ENCODE data around the gene KCNJ1. TPM values are rescaled to one million over a fixed set of nuclear protein-coding genes. Genes with fewer than 3 reads are reported as not detected.

KCNJ1 gene
- total and polyA plus RNA-seq, 9 of the 15 experiments (the other 6 are each of a cell fraction or from before 2014, with no cell fraction given), result not detected

DNA sequence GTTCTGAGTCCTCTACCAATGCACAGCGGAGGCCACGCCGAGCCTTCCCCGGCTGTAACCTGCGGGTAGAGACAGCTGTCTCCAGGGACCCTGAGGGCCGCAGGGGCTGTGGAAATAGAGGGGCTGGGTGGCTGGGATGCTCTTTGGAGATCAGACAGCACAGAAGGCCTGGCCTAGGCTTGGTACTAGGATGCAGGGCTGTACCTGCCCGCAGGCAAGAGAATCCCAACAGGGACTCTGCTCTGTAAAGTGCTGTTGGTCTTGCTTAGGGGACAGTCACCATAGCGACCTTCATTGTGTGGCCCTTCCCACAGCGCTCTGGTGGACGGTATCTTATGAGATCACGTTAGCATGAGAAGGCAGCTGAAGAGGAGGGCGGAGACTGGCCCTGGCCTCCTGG lies 12.7 kb upstream of the KCNJ1 start:
- FAIRE-seq, result no peak
- ChIA-PET POLR2A (no interaction called here), CTCF (ENCODE audit: low intra/inter-chr PET ratio) (no interaction called here)
- Histone ChIP-seq H3K4me1 (replicated peaks in 1 of 2; ENCODE audit: control insufficient read depth in 2 of 2, insufficient read depth in 2 of 2, low read length in 2 of 2) (no peaks in the 10 kb centered on the region), H3K9me1 (ENCODE audit: control insufficient read depth, insufficient read depth, low read length) (no peaks in the 10 kb centered on the region), H3K4me2 (ENCODE audit: insufficient read depth, low read length) (no peak overlapping the region), H3K9ac (ENCODE audit: insufficient read depth in 1 of 2, low read depth in 2 of 2, low read length in 2 of 2) (no peak overlapping the region; a peak in 1 of 4 replicates), H3K36me3 (ENCODE audit: control insufficient read depth, insufficient read depth, low read length) (no peaks in the 10 kb centered on the region), H3K4me3 (no peak overlapping the region), H3K9me3 (replicated peaks; ENCODE audit: control insufficient read depth, insufficient read depth, low read depth, low read length) (no peaks in the 10 kb centered on the region), H3K27ac (ENCODE audit: extremely low read depth, low read depth, low read length) (no peak overlapping the region), H4K20me1 (replicated peaks; ENCODE audit: control insufficient read depth, insufficient read depth, low read length) (no peaks in the 10 kb centered on the region), H2AFZ (ENCODE audit: low read depth, low read length) (no peak overlapping the region), H3K79me2 (ENCODE audit: control insufficient read depth, insufficient read depth, low read length) (no peaks in the 10 kb centered on the region), H3K27me3 (ENCODE audit: control insufficient read depth in 2 of 2, insufficient read depth in 2 of 2, low read length in 2 of 2) (no peaks in the 10 kb centered on the region; a peak in 1 of 5 replicates)
- intact Hi-C loops (cut with micrococcal nuclease) (loop anchor here (10.0 kb wide), 1 partner anchor 235 kb away; no protein-coding TSS in a partner anchor), in situ Hi-C loops (cut with MboI) (loop anchor here (5.0 to 25.0 kb wide), 2 partner anchors 77 to 432 kb away; no protein-coding TSS in a partner anchor)
- BruUV-seq (replicated peaks), result no TSS peak
- no peak for DNase-seq (ENCODE audit: extremely low read depth in 1 of 4, low spot score in 3 of 4)
- no peak for ATAC-seq
- 0% methylated on average over 12 of the region's 12 CpGs for WGBS (ENCODE audit: insufficient coverage, low coverage, missing lambda C conversion rate)
- TF ChIP-seq BRD4 (IDR thresholded peaks at IDR 0.05) (no peak), CREBBP (IDR thresholded peaks at IDR 0.05; ENCODE audit: low read depth, low read length) (no peak), L3MBTL2 (IDR thresholded peaks at IDR 0.05) (no peak), KLF6 (CRISPR knock-in tag; IDR thresholded peaks at IDR 0.05; ENCODE audit: borderline replicate concordance) (no peak), RNF2 (IDR thresholded peaks at IDR 0.05) (no peak), FOXK2 (conservative IDR thresholded peaks at IDR 0.05 in 1 of 2, IDR thresholded peaks at IDR 0.05 in 1 of 2; ENCODE audit: low read depth in 2 of 2) (no peak)
- TF ChIP-seq, protein P1, sequence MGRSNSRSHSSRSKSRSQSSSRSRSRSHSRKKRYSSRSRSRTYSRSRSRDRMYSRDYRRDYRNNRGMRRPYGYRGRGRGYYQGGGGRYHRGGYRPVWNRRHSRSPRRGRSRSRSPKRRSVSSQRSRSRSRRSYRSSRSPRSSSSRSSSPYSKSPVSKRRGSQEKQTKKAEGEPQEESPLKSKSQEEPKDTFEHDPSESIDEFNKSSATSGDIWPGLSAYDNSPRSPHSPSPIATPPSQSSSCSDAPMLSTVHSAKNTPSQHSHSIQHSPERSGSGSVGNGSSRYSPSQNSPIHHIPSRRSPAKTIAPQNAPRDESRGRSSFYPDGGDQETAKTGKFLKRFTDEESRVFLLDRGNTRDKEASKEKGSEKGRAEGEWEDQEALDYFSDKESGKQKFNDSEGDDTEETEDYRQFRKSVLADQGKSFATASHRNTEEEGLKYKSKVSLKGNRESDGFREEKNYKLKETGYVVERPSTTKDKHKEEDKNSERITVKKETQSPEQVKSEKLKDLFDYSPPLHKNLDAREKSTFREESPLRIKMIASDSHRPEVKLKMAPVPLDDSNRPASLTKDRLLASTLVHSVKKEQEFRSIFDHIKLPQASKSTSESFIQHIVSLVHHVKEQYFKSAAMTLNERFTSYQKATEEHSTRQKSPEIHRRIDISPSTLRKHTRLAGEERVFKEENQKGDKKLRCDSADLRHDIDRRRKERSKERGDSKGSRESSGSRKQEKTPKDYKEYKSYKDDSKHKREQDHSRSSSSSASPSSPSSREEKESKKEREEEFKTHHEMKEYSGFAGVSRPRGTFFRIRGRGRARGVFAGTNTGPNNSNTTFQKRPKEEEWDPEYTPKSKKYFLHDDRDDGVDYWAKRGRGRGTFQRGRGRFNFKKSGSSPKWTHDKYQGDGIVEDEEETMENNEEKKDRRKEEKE (IDR thresholded peaks at IDR 0.05; ENCODE audit: borderline replicate concordance in 1 of 2, control insufficient read depth in 1 of 2, low read depth in 2 of 2, low read length in 1 of 2), result no peak
- TF ChIP-seq, protein P2, sequence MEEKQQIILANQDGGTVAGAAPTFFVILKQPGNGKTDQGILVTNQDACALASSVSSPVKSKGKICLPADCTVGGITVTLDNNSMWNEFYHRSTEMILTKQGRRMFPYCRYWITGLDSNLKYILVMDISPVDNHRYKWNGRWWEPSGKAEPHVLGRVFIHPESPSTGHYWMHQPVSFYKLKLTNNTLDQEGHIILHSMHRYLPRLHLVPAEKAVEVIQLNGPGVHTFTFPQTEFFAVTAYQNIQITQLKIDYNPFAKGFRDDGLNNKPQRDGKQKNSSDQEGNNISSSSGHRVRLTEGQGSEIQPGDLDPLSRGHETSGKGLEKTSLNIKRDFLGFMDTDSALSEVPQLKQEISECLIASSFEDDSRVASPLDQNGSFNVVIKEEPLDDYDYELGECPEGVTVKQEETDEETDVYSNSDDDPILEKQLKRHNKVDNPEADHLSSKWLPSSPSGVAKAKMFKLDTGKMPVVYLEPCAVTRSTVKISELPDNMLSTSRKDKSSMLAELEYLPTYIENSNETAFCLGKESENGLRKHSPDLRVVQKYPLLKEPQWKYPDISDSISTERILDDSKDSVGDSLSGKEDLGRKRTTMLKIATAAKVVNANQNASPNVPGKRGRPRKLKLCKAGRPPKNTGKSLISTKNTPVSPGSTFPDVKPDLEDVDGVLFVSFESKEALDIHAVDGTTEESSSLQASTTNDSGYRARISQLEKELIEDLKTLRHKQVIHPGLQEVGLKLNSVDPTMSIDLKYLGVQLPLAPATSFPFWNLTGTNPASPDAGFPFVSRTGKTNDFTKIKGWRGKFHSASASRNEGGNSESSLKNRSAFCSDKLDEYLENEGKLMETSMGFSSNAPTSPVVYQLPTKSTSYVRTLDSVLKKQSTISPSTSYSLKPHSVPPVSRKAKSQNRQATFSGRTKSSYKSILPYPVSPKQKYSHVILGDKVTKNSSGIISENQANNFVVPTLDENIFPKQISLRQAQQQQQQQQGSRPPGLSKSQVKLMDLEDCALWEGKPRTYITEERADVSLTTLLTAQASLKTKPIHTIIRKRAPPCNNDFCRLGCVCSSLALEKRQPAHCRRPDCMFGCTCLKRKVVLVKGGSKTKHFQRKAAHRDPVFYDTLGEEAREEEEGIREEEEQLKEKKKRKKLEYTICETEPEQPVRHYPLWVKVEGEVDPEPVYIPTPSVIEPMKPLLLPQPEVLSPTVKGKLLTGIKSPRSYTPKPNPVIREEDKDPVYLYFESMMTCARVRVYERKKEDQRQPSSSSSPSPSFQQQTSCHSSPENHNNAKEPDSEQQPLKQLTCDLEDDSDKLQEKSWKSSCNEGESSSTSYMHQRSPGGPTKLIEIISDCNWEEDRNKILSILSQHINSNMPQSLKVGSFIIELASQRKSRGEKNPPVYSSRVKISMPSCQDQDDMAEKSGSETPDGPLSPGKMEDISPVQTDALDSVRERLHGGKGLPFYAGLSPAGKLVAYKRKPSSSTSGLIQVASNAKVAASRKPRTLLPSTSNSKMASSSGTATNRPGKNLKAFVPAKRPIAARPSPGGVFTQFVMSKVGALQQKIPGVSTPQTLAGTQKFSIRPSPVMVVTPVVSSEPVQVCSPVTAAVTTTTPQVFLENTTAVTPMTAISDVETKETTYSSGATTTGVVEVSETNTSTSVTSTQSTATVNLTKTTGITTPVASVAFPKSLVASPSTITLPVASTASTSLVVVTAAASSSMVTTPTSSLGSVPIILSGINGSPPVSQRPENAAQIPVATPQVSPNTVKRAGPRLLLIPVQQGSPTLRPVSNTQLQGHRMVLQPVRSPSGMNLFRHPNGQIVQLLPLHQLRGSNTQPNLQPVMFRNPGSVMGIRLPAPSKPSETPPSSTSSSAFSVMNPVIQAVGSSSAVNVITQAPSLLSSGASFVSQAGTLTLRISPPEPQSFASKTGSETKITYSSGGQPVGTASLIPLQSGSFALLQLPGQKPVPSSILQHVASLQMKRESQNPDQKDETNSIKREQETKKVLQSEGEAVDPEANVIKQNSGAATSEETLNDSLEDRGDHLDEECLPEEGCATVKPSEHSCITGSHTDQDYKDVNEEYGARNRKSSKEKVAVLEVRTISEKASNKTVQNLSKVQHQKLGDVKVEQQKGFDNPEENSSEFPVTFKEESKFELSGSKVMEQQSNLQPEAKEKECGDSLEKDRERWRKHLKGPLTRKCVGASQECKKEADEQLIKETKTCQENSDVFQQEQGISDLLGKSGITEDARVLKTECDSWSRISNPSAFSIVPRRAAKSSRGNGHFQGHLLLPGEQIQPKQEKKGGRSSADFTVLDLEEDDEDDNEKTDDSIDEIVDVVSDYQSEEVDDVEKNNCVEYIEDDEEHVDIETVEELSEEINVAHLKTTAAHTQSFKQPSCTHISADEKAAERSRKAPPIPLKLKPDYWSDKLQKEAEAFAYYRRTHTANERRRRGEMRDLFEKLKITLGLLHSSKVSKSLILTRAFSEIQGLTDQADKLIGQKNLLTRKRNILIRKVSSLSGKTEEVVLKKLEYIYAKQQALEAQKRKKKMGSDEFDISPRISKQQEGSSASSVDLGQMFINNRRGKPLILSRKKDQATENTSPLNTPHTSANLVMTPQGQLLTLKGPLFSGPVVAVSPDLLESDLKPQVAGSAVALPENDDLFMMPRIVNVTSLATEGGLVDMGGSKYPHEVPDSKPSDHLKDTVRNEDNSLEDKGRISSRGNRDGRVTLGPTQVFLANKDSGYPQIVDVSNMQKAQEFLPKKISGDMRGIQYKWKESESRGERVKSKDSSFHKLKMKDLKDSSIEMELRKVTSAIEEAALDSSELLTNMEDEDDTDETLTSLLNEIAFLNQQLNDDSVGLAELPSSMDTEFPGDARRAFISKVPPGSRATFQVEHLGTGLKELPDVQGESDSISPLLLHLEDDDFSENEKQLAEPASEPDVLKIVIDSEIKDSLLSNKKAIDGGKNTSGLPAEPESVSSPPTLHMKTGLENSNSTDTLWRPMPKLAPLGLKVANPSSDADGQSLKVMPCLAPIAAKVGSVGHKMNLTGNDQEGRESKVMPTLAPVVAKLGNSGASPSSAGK (IDR thresholded peaks at IDR 0.05), result no peak
